Prostate gland (tissue), 2 donors: ENCODE results near the gene MAGI2.

ENCODE experiments used
- CTCF ChIP-seq, 4 experiments: fragments of 200-600 bp in 2 of 4; fragments of 450-650 bp in 2 of 4; sonication (generic) in 2 of 4; IDR thresholded peaks; 1 replicate in 3 of 4; 2 replicates in 1 of 4; pipeline ENCODE4 v1.5.1; 2016 to 2019; ENCODE audit warnings: antibody characterized with exemption in 4 of 4, mild to moderate bottlenecking in 2 of 4, moderate library complexity in 2 of 4
- POLR2A ChIP-seq: fragments of 450-650 bp; IDR thresholded peaks from one replicate; pipeline ENCODE4 v1.6.1; 2016; ENCODE audit warnings: antibody characterized with exemption, mild to moderate bottlenecking

GRCh38 chr7:78900806-78901205, 552.7 kb downstream of the MAGI2 start:
- TF ChIP-seq POLR2A (no peak), CTCF (IDR thresholded peaks at IDR 0.05) (no peak)
